ENCODE results near the gene PXDN.

DNA sequence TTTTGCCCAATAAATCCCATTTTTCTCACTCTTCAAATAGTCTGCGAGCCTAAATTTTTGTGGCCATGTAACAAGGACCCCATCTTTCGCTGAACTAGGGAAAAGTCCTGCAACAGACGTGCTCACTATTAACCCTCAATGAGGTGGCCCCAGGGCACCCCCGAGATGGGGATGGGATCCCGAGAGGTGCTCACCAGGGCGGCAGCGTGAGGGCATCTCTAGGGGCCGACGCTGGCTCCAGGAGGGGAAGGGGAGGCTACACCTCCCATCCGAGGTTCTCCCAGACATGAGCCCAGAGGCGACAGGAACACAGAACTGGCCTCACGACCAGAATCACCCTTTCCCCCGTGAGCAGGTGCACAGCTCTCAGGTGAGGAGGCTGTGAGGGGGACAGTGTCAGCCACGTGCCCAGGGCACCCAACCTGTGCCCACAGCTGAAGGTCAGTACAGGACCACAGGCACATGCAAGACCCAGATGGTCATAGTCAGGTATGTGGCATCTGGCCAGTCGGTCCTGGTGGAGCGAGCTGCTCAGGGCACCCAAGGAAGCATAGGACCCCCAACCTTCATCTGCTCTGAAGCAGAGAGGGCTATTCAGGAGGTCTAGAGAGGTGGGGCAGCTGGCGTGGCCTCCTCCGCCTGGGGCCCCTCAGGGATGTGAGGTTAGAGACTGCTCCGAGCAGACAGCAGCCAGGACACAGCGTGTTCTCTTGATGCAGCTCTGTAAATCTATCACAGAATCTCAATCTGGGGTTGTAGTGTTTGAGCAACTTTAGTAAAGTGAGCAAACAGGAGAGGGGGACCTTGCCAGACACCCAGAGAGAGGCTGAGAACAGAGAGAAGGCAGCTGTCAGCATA lies 62.8 kb downstream of the PXDN start:
- TF ChIP-seq POLR2A (IDR thresholded peaks at IDR 0.05; ENCODE audit: low read depth, low read length) (no peak), POLR2AphosphoS5 (IDR thresholded peaks at IDR 0.05; ENCODE audit: insufficient read depth, low read depth, low read length) (no peak), EZH2 (IDR thresholded peaks at IDR 0.05; ENCODE audit: borderline replicate concordance, low read depth, low read length, severe bottlenecking) (no peak), GATA2 (IDR thresholded peaks at IDR 0.05; ENCODE audit: insufficient read depth, insufficient read length, low read depth, low read length) (no peak), FOS (IDR thresholded peaks at IDR 0.05; ENCODE audit: borderline replicate concordance, insufficient read depth, low read length) (no peak)
- TF ChIP-seq, protein P1, sequence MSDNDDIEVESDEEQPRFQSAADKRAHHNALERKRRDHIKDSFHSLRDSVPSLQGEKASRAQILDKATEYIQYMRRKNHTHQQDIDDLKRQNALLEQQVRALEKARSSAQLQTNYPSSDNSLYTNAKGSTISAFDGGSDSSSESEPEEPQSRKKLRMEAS (IDR thresholded peaks at IDR 0.05; ENCODE audit: insufficient read depth, insufficient read length), result no peak
- TF ChIP-seq, protein P2, sequence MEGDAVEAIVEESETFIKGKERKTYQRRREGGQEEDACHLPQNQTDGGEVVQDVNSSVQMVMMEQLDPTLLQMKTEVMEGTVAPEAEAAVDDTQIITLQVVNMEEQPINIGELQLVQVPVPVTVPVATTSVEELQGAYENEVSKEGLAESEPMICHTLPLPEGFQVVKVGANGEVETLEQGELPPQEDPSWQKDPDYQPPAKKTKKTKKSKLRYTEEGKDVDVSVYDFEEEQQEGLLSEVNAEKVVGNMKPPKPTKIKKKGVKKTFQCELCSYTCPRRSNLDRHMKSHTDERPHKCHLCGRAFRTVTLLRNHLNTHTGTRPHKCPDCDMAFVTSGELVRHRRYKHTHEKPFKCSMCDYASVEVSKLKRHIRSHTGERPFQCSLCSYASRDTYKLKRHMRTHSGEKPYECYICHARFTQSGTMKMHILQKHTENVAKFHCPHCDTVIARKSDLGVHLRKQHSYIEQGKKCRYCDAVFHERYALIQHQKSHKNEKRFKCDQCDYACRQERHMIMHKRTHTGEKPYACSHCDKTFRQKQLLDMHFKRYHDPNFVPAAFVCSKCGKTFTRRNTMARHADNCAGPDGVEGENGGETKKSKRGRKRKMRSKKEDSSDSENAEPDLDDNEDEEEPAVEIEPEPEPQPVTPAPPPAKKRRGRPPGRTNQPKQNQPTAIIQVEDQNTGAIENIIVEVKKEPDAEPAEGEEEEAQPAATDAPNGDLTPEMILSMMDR (IDR thresholded peaks at IDR 0.05; ENCODE audit: extremely low read depth in 1 of 2, insufficient read depth in 1 of 2, low read depth in 1 of 2, low read length in 2 of 2), result no peak
